Stimulated activated CD4-positive, alpha-beta T cell treated with anti-CD3 and anti-CD28 coated beads, Interleukin-15, amount 100 ng/mL, for 48 hours (primary cell): ENCODE data around the gene RASSF9.

Experiments used
- DNase-seq, 2 donors: peaks; one replicate each; pipeline ENCODE4 v3.0.0-alpha.2; 2020; ENCODE audit warnings: low read depth in 2 of 2

Gene RASSF9

DNA sequence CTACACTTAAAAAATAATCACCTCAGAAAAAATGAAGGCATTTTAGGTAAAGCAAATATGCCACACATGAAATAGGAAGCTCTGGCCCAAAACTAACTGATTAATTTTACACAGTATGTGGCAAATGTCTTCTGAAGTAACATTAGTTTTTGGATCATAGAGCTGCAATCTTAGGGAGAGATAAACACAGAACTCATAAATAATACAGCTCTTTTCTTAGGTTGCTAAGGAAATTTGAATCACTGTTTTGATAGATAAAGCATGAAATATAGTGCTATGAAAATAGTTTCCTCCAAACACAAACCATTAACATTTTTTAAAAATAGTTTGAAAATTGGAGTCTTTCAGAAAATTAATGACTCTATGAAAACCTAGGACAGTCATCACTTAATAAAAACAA lies 15.0 kb downstream of the RASSF9 start:
- no peak for DNase-seq

GRCh38 chr12:85820101-85820500 lies 16.1 kb downstream of the RASSF9 start:
- no peak for DNase-seq

DNA sequence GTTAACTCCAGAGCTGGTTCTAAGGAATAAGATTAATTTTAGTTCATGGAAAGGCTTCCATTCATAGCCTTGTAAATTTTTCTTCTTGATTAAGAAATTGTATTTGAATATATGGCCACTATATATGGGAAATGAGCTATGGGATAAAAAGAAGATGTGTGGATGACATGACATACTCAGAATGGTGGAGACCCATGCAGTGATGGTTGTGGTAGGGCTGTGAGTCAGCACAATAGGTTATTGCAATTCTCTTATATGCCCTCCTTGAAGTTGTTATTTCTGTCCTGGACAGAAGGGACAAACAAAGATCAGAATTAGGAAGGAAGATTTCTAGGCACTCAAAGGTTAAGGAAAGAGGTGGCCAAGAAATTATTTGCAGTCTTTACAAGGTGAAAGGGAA lies 21.5 kb downstream of the RASSF9 start:
- DNase-seq, result no peak

GRCh38 chr12:85814071-85814470 lies 22.1 kb downstream of the RASSF9 start:
- DNase-seq, result no peak

- no peak for DNase-seq
Measured at GRCh38 chr12:85809500-85809899, 26.7 kb downstream of the RASSF9 start.

DNA sequence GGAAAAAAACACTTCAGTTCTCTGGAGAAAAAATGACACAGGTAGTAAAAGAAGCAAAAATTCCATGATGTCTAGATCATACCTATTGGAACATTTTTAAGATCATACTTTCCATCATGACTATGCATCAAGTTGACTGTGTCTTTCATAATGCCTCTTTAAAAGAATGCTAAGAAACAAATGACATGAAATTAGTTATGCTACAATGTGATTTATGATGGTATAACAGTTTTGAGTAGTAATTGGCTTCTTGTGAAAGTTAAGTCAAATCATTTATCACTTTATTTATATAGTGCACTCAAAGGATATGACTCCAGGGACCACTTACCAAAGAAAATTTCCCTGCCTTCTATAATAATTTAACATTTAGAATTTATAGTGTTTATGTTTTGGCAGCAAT lies 28.5 kb downstream of the RASSF9 start:
- DNase-seq, result no peak

- no peak for DNase-seq
Measured at GRCh38 chr12:85805654-85806053, 30.6 kb downstream of the RASSF9 start.

DNA sequence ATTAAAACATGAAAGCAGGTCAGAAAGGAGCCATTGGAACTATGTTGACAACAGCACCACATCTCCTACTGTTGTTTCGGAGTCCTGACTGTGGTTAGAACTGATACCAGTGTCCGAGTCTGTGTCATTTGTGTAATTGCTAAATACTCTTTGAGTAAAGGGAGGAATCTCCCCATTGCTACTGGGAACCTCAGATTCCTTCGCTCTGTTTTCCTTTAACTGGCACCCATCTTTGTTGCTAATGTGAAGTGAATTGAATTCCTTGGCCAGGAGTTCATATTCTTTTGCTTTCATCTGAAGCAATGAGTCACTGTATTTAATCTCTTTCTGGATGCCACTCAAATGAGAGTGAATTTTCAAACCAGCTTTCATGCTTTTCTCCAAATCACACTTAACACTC lies 31.5 kb downstream of the RASSF9 start:
- no peak for DNase-seq

DNA sequence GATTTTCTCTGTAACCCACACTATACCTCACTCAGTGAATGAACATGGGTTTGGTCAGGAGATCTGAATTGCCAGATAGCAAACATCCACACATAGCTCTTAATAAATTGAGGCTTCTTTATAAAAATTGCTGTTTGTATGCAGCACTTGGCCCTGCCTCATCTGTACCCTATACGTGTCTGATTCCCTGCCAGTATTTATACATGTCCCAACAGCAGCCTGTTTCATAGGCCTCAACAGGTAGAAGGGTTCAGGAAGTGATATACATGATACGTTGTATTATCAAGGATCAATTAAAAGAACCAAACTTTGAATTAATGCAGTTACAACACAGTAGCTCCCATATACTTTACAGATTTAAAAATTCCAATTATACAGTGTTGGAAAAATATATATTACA lies 32.3 kb downstream of the RASSF9 start:
- DNase-seq, result no peak

GRCh38 chr12:85803231-85803630 lies 33.0 kb downstream of the RASSF9 start:
- DNase-seq, result no peak

DNA sequence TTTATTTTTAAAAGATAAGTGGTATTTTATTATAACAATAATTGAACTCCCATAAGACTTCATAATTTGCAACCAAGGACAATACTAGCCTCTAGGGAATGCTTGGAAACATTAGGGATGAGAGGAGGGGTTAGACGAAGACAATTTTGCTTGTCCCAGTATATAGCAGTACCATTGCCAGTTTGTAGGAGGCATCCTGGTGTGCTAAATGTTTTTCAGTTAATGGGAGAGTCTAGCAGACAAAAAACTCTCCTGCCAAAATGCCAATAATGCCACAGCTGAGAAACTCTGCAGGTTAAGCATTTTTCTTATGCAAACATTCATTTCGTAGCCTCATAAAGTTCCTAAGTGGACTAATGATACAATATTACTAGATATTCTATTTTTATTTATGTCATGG lies 38.1 kb downstream of the RASSF9 start:
- no peak for DNase-seq

DNA sequence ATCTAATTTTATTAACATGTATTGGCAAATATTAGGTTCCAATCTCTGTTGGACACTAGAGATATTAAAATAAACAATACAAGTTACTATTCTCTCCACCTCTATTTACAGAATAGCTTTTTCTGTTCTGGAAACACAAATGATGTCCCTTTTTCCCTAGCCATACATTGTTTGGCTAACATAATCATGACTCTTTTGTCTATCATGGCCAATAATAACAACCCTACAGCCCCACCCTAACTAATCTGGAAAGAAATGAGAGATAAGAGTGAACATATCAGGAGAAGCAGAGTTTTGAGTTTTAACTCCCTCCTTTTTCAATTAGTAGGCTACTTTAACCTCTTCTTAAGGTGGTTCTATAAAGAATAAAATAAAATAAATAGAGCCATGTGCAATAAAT lies 40.2 kb downstream of the RASSF9 start:
- no peak for DNase-seq

DNA sequence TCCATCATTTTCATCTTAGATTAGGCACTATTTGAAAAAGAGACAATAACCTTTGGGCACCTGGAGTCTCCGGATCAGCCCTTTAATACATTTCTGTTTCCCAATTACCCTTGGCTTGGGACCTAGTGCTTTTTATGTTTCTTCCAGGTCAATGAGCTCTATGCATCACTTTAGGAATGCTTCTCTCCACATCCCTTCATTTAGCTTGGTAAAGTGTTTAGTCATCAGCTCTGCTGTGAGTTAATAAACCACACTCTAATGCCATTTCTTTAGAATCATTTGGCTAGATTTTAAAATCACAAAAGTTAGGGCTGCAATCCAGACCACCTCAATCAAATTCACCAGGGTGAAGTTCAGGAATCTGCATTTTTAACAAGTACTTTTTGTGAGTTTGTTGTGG lies 41.7 kb downstream of the RASSF9 start:
- no peak for DNase-seq

DNA sequence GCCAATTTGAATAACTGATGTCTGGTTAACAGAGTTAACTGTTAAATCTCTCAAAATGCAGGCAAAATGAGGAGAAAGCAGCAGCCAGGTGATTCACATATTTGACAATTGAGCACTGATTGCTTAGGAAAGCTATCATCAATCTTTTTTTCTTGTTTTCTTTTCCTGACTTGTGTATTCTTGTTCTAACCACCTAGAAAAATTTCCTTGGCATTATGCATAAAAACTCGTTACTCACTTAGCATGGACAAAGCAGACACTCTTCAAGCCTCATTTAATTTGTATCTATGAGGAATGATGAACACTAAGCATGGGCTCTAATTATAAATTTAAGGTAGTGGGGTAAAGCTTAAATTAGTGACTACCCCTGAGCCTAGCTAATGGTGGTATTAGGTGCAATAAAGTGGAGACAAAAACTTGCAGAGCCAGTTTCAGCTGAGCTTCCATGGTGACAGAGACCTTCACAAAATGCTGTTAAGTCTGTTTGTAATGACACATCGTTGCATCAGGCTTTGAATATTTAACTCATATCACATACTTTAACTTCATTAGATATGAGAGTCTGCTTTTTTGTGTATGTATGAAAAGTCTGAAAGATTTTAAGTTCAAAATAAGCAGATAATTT lies 52.0 kb downstream of the RASSF9 start:
- DNase-seq, result no peak

DNA sequence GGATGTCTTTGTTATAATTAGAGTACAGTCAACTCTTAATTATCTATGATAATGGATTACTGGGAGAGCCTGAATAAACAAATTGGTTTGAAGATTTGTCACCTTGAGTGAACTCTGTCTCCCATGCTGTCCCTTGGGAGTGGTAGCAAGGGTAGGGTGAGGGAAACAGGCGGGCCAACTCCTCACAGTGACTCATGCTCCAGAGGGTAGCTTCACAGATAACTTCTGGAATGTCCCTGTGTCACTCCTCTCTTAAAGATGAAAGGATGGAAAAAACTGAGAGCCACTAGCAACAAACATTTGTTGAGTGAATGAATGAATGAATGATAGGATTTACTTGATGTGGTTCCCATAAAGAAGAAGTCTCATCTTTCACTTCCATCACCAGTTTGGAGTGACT lies 53.5 kb downstream of the RASSF9 start:
- no peak for DNase-seq

GRCh38 chr12:85781766-85782165 lies 54.4 kb downstream of the RASSF9 start:
- no peak for DNase-seq

- no peak for DNase-seq
Measured at GRCh38 chr12:85779768-85780167, 56.4 kb downstream of the RASSF9 start.

- no peak for DNase-seq
Measured at GRCh38 chr12:85775091-85775490, 61.1 kb downstream of the RASSF9 start.

GRCh38 chr12:85765453-85765869 lies 70.7 kb downstream of the RASSF9 start:
- DNase-seq, result no peak

DNA sequence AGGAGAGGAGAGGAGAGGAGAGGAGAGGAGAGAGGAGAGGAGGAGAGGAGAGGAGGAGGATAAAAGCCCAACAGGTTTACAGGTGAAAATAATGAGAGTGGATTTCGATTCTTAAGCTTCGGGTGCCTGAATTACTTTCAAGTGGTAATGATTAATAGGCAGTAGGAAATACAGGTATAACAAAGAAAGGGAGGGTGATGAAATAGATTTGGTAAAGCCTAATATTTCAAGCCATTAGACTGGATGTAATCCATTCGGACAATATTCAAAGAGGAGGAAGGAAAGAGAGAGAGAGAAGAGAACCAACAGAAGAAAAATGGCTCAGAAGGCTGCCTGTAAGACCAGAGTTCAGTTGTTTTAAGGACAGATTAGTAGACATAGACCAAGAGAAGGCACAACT lies 76.6 kb downstream of the RASSF9 start:
- DNase-seq, result no peak

DNA sequence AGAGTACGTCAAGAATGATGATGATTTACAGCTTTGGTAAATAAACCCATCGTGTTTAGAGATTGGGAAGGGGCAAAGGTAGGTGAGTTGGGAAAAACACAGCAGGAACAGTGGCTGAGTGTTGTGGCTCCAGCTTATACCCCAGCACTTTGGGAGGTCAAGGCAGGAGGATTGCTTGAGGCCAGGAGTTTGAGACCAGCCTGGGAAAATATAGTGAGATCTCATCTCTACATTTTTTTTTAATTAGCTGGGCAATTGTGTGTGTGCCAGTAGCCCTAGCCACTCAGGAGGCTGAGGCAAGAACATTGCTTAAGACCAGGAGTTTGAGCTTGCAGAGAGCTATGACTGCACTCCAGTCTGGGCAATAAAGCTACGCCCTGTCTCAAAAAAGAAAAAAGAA lies 77.1 kb downstream of the RASSF9 start:
- DNase-seq, result no peak

DNA sequence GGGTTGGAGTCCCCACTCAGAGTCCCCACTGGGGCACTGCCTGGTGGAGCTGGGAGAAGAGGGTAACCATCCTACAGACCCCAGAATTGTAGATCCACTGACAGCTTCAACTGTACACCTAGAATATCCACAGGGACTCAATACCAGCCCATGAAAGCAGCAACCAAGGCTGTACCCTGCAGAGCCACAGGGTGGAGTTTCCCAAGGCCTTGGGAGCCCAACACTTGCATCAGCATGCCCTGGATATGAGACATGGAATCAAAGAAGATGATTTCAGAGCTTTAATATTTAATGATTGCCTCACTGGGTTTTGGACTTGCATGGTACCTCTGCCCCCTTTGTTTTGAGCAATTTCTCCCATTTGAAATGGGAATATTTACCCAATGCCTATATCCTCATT lies 80.4 kb downstream of the RASSF9 start:
- no peak for DNase-seq
